Upper lobe of right lung (tissue), 1 donor: ENCODE data around the gene HOXB4. TPM values are rescaled to one million over a fixed set of nuclear protein-coding genes. Genes with fewer than 3 reads are reported as not detected.

Experiments used
- ATAC-seq: fragments of 200-7000 bp; cut with Tn5 transposase; one replicate; pipeline ENCODE4 v1.9.1; 2020; ENCODE audit warnings: mild to moderate bottlenecking, moderate library complexity
- DNase-seq: peaks from one replicate; pipeline ENCODE4 v3.0.0-alpha.2; 2020
- H3K27ac ChIP-seq: fragments of 200-600 bp; one replicate; pipeline ENCODE4 v1.8.0; 2022
- H3K27me3 ChIP-seq: fragments of 200-600 bp; one replicate; pipeline ENCODE4 v1.8.0; 2022; ENCODE audit warnings: mild to moderate bottlenecking
- H3K36me3 ChIP-seq: fragments of 200-600 bp; one replicate; pipeline ENCODE4 v1.8.0; 2022
- H3K4me1 ChIP-seq: fragments of 200-600 bp; one replicate; pipeline ENCODE4 v1.8.0; 2022
- H3K4me3 ChIP-seq: fragments of 200-600 bp; one replicate; pipeline ENCODE4 v1.8.0; 2022; ENCODE audit warnings: mild to moderate bottlenecking
- H3K9me3 ChIP-seq: fragments of 200-600 bp; one replicate; pipeline ENCODE4 v1.8.0; 2022
- CTCF ChIP-seq: fragments of 200-600 bp; IDR thresholded peaks from one replicate; pipeline ENCODE4 v1.8.0; 2022; ENCODE audit warnings: antibody characterized with exemption
- intact Hi-C: fragments of 100-400 bp; cut with DNase I; formaldehyde crosslinking; loops from one replicate; pipeline ENCODE4 v1.11.0; 2022
- total RNA-seq: library from RNA; stranded (reverse); fragmentation: NEBNext Ultra II Directional; extraction: Animal tissue kit (Norgen Biotek cat#: 25700); gene quantifications from one replicate; pipeline ENCODE4 v1.2.1, GENCODE V29; 2021
- donor health status: DM: no; HTN: yes; CAD: no; lungs with severe emphysema.

HOXB4 gene
- total RNA-seq, 1 donor from 2014 or later: 4.9 TPM

GRCh38 chr17:48596000-48596734 lies 18.0 kb upstream of the HOXB4 start:
- intact Hi-C loops: no loop called here
- Histone ChIP-seq H3K4me1 (peaks cover 28% of the 10 kb centered on the region), H3K27ac (peak overlapping the region; percentile 36), H3K4me3 (peak overlapping the region; percentile 62), H3K27me3 (peaks cover 92% of the 10 kb centered on the region), H3K36me3 (no peaks in the 10 kb centered on the region), H3K9me3 (no peaks in the 10 kb centered on the region)
- TF ChIP-seq CTCF: no peak
- DNase-seq (no peak), ATAC-seq (no peak)

GRCh38 chr17:48595278-48595999 lies 17.3 kb upstream of the HOXB4 start:
- DNase-seq (no peak), ATAC-seq (no peak)
- intact Hi-C loops: no loop called here
- peak overlapping the region; percentile 62 for H3K4me3 ChIP-seq
- no peak for TF ChIP-seq CTCF
- no peaks in the 10 kb centered on the region for H3K36me3 ChIP-seq
- H3K4me1 ChIP-seq: peaks cover 28% of the 10 kb centered on the region
- H3K27me3 ChIP-seq: peaks cover 95% of the 10 kb centered on the region
- H3K27ac ChIP-seq: no peak overlapping the region
- no peaks in the 10 kb centered on the region for H3K9me3 ChIP-seq

GRCh38 chr17:48594538-48595277 lies 16.6 kb upstream of the HOXB4 start:
- Histone ChIP-seq H3K36me3 (no peaks in the 10 kb centered on the region), H3K27me3 (peaks cover 94% of the 10 kb centered on the region), H3K4me1 (peaks cover 28% of the 10 kb centered on the region), H3K27ac (peak overlapping the region; percentile 25), H3K9me3 (no peaks in the 10 kb centered on the region), H3K4me3 (peak overlapping the region; percentile 55)
- ATAC-seq: no peak
- TF ChIP-seq CTCF: no peak
- intact Hi-C loops: loop anchor here (5.0 kb wide), 1 partner anchor 242 kb away; no protein-coding TSS in a partner anchor
- no peak for DNase-seq

GRCh38 chr17:48593840-48594537 lies 15.8 kb upstream of the HOXB4 start:
- DNase-seq: peak; percentile 84
- Histone ChIP-seq H3K4me3 (peak overlapping the region; percentile 55), H3K36me3 (no peaks in the 10 kb centered on the region), H3K27ac (peak overlapping the region; percentile 25), H3K4me1 (peaks cover 28% of the 10 kb centered on the region), H3K9me3 (no peaks in the 10 kb centered on the region), H3K27me3 (peaks cover 87% of the 10 kb centered on the region)
- peak; percentile 76 for ATAC-seq
- TF ChIP-seq CTCF: peak; percentile 90
- intact Hi-C loops: loop anchor here (5.0 kb wide), 1 partner anchor 242 kb away; no protein-coding TSS in a partner anchor

- Histone ChIP-seq H3K9me3 (no peaks in the 10 kb centered on the region), H3K27ac (peak within 1 kb of the TSS; percentile 85), H3K27me3 (peaks cover 80% of the 10 kb centered on the region)
Observed at GRCh38 chr17:48593126-48593829, 15.1 kb upstream of the HOXB4 start, which contains the start of gene HOXB5. HOXB5 (minus strand) TSS chr17:48593779; CDS start chr17:48593682, 97 bp downstream.

More at GRCh38 chr17:48593126-48593829, 15.1 kb upstream of the HOXB4 start, which contains the start of gene HOXB5:
- DNase-seq (no peak), ATAC-seq (no peak)
- H3K4me3 ChIP-seq: peak within 1 kb of the TSS; percentile 55
- no peak for TF ChIP-seq CTCF
- intact Hi-C loops: loop anchor here (5.0 kb wide), 1 partner anchor 241 kb away; no protein-coding TSS in a partner anchor
- H3K36me3 ChIP-seq: no peaks in the 10 kb centered on the region
- H3K4me1 ChIP-seq: peaks cover 28% of the 10 kb centered on the region
